DND-41 (cell line): ENCODE data around the gene RAB9A.
A peak's percentile ranks its signal among the peaks of the same experiment; 100 is the strongest.

Source experiments
- ATAC-seq: fragments of 200-7000 bp; cut with Tn5 transposase; 3 replicates; pipeline ENCODE4 v1.9.1; 2021; ENCODE audit warnings: low read depth; ENCODE audit not compliant: insufficient read depth
- DNase-seq: peaks from one replicate; pipeline ENCODE4 v3.0.0-alpha.2; 2020
- H2AFZ ChIP-seq: 2 replicates; pipeline ENCODE4 v1.6.0; 2012; ENCODE audit warnings: low read depth, low read length
- H3K27ac ChIP-seq: 2 replicates; pipeline ENCODE4 v1.5.1; 2012; ENCODE audit warnings: low read length, inconsistent platforms
- H3K27me3 ChIP-seq: fragments of 200-600 bp; sonication (generic); 2 replicates; pipeline ENCODE4 v1.6.0; 2012; ENCODE audit warnings: low read length, mild to moderate bottlenecking, inconsistent platforms; ENCODE audit not compliant: insufficient read depth, poor library complexity
- H3K36me3 ChIP-seq: 2 replicates; pipeline ENCODE4 v1.5.1; 2012; ENCODE audit warnings: low read length, inconsistent platforms; ENCODE audit not compliant: insufficient read depth
- H3K4me1 ChIP-seq: 2 replicates; pipeline ENCODE4 v1.5.1; 2012; ENCODE audit warnings: mild to moderate bottlenecking, low read length; ENCODE audit not compliant: insufficient read depth
- H3K4me2 ChIP-seq: 2 replicates; pipeline ENCODE4 v1.6.0; 2012; ENCODE audit warnings: mild to moderate bottlenecking, moderate library complexity, low read length, inconsistent platforms; ENCODE audit not compliant: insufficient read depth
- H3K4me3 ChIP-seq, 2 experiments: fragments of 200-600 bp in 1 of 2; shearing (Covaris generic) in 1 of 2; 2 replicates each; pipeline ENCODE4 v1.5.1; 2012 to 2016; ENCODE audit warnings: inconsistent platforms in 2 of 2, low read length in 2 of 2, mild to moderate bottlenecking in 2 of 2, low read depth in 1 of 2, moderate library complexity in 1 of 2
- H3K79me2 ChIP-seq: 2 replicates; pipeline ENCODE4 v1.6.0; 2012; ENCODE audit warnings: low read length, inconsistent platforms; ENCODE audit not compliant: insufficient read depth
- H3K9ac ChIP-seq: 2 replicates; pipeline ENCODE4 v1.6.0; 2012; ENCODE audit warnings: low read depth, mild to moderate bottlenecking, inconsistent platforms, low read length, moderate library complexity
- H3K9me3 ChIP-seq: 2 replicates; pipeline ENCODE4 v1.5.1; 2012; ENCODE audit warnings: low read length, moderate library complexity, mild to moderate bottlenecking, inconsistent platforms; ENCODE audit not compliant: insufficient read depth, severe bottlenecking
- H4K20me1 ChIP-seq: 2 replicates; pipeline ENCODE4 v1.6.0; 2012; ENCODE audit warnings: low read length; ENCODE audit not compliant: insufficient read depth
- CTCF ChIP-seq: IDR thresholded peaks from 2 replicates; pipeline ENCODE4 v1.5.1; 2012; ENCODE audit warnings: borderline replicate concordance, low read length, moderate library complexity, mild to moderate bottlenecking; ENCODE audit not compliant: poor library complexity, severe bottlenecking; ENCODE audit errors: extremely low read depth
- EZH2 ChIP-seq: IDR thresholded peaks from 3 replicates; pipeline ENCODE4 v1.6.1; 2012; ENCODE audit warnings: borderline replicate concordance, low read depth, mild to moderate bottlenecking, moderate library complexity, low read length, inconsistent platforms; ENCODE audit not compliant: severe bottlenecking

RAB9A gene

DNA sequence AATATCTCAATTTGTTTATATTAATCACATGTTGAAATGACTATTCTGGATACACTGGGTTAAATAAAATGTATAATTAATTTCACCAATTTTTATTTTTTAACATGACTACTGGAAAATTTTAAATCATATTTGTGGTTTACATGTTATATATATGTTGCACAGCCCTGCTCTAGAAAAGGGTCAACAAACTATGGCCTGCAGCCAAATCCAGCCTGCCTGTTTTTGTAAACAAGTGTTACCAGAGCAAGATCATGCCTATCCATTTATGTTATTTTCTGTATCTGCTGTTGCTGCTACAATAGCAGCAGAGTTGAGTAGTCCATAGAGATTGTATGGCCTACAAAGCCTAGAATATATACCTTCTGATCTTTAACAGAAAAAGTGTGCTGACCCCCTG, 34.8 kb upstream of the RAB9A start:
- H3K4me2 ChIP-seq: peak overlapping the region; percentile 89
- TF ChIP-seq EZH2 (no peak), CTCF (no peak)
- H3K4me1 ChIP-seq: peaks cover 26% of the 10 kb centered on the region
- H3K4me3 ChIP-seq: peak overlapping the region; percentile 71 to 77
- H3K36me3 ChIP-seq: no peaks in the 10 kb centered on the region; the same call in 1 of the 2 replicates
- H4K20me1 ChIP-seq: no peaks in the 10 kb centered on the region
- H3K27ac ChIP-seq: peak overlapping the region; percentile 88
- no peak overlapping the region; the same call in 1 of the 2 replicates for H2AFZ ChIP-seq
- ATAC-seq (no peak), DNase-seq (no peak)
- H3K9ac ChIP-seq: peak overlapping the region; percentile 66
- no peaks in the 10 kb centered on the region for H3K27me3 ChIP-seq
- H3K79me2 ChIP-seq: peaks cover 19% of the 10 kb centered on the region
- no peaks in the 10 kb centered on the region for H3K9me3 ChIP-seq

DNA sequence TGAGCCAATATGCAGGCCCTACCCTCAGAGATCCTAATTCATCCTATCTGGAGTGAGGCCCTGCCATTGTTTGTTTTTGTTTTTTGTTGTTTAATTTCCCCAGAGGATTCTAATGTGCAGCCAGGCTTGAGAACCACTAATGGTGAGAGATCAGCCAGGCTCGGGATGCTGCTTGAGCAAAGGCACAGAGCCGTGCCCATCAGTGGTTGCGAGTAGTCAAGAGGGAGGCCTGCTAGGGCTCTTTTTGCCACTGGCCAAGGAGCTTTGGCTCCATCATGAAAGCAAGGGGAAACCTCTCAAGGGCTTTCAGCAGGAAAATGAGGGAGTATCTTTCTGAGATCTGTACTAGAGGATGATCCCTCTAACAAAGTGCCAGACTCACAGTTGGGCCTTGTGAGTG, 33.3 kb upstream of the RAB9A start:
- Histone ChIP-seq H4K20me1 (no peaks in the 10 kb centered on the region), H3K4me2 (no peak overlapping the region), H3K4me3 (no peak overlapping the region), H3K36me3 (peaks cover 2% of the 10 kb centered on the region; the same call in 1 of the 2 replicates), H3K27me3 (no peaks in the 10 kb centered on the region), H3K27ac (no peak overlapping the region), H2AFZ (no peak overlapping the region), H3K9me3 (no peaks in the 10 kb centered on the region), H3K4me1 (peaks cover 26% of the 10 kb centered on the region), H3K9ac (no peak overlapping the region), H3K79me2 (peaks cover 19% of the 10 kb centered on the region)
- TF ChIP-seq EZH2 (no peak), CTCF (no peak)
- DNase-seq (no peak), ATAC-seq (no peak)

DNA sequence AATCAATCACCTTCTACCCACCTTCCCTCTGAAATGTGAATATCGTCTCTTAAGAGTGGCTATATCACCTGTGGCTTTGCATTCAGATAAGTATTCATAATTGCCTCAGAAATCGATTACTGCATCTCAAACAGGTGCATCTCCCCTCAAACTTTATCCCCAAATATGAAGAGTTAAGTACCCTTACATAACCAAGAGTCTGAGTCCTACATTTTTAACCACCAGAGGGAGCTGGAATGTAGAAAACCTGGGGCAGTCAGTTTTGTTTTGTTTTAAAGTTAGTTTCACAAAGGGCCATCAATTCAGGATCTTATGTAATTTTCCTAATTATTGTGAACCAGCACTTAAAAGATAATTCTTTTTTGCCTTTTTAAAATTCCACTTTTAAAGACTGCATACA, 30.3 kb upstream of the RAB9A start:
- peak; percentile 6 for DNase-seq
- peak; percentile 58; the same call in 2 of the 3 replicates for ATAC-seq
- H3K27ac ChIP-seq: peak overlapping the region; percentile 52; the same call in 1 of the 2 replicates
- H3K9me3 ChIP-seq: no peaks in the 10 kb centered on the region
- TF ChIP-seq CTCF: peak; percentile 70
- no peak for TF ChIP-seq EZH2
- peaks cover 13% of the 10 kb centered on the region for H3K36me3 ChIP-seq
- H3K9ac ChIP-seq: peak overlapping the region; percentile 15; the same call in 1 of the 2 replicates
- no peaks in the 10 kb centered on the region for H4K20me1 ChIP-seq
- no peaks in the 10 kb centered on the region for H3K27me3 ChIP-seq
- peak overlapping the region; percentile 39; the same call in 1 of the 2 replicates for H2AFZ ChIP-seq
- H3K4me2 ChIP-seq: peak overlapping the region; percentile 27; the same call in 1 of the 2 replicates
- H3K4me3 ChIP-seq: no peak overlapping the region
- peaks cover 19% of the 10 kb centered on the region for H3K79me2 ChIP-seq
- H3K4me1 ChIP-seq: peaks cover 20% of the 10 kb centered on the region

DNA sequence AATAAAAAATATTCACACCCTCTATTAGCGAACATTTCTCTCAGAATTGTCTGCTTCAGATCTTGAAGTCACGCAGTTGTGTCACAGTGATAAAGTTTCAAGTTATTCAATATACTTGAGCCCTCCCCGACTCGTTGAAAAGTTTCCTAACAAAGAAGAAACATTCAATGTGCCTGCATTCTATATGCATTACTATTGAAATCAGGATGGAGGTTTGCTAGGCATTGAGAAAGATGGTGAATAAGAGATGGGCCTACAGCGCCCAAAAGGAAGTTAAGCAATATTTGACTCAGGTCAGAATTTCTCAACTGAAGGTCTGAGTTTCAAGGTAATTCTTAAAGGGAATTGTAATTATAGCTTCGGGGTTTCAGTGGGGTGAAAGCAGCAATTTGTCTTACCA, 29.9 kb upstream of the RAB9A start:
- Histone ChIP-seq H3K27ac (peak overlapping the region; percentile 52; the same call in 1 of the 2 replicates), H3K79me2 (peaks cover 15% of the 10 kb centered on the region), H3K27me3 (no peaks in the 10 kb centered on the region), H3K36me3 (peaks cover 13% of the 10 kb centered on the region), H3K4me2 (peak overlapping the region; percentile 27; the same call in 1 of the 2 replicates), H3K9ac (peak overlapping the region; percentile 15; the same call in 1 of the 2 replicates), H2AFZ (peak overlapping the region; percentile 39), H3K9me3 (no peaks in the 10 kb centered on the region), H3K4me3 (no peak overlapping the region), H4K20me1 (no peaks in the 10 kb centered on the region), H3K4me1 (peaks cover 16% of the 10 kb centered on the region)
- no peak for DNase-seq
- TF ChIP-seq CTCF (no peak), EZH2 (no peak)
- ATAC-seq: no peak
